ENCODE data around the gene DDI1. TPM values are rescaled to one million over a fixed set of nuclear protein-coding genes. Genes with fewer than 3 reads are reported as not detected.

The DDI1 gene
- total and polyA plus RNA-seq, 9 of the 15 experiments (the other 6 are each of a cell fraction or from before 2014, with no cell fraction given), result not detected

GRCh38 chr11:103995896-103996295, 40.5 kb upstream of the DDI1 start:
- no peak overlapping the region for H3K4me3 ChIP-seq
- H2AFZ ChIP-seq (ENCODE audit: low read depth, low read length), result no peak overlapping the region
- no peak overlapping the region for H3K27ac ChIP-seq (ENCODE audit: extremely low read depth, low read depth, low read length)
- ATAC-seq (no peak), DNase-seq (ENCODE audit: extremely low read depth in 1 of 4, low spot score in 3 of 4) (no peak), FAIRE-seq (no peak)
- H3K9ac ChIP-seq (ENCODE audit: insufficient read depth in 1 of 2, low read depth in 2 of 2, low read length in 2 of 2), result no peak overlapping the region
- H3K4me1 ChIP-seq (replicated peaks in 1 of 2; ENCODE audit: control insufficient read depth in 2 of 2, insufficient read depth in 2 of 2, low read length in 2 of 2), result no peaks in the 10 kb centered on the region
- H3K9me1 ChIP-seq (ENCODE audit: control insufficient read depth, insufficient read depth, low read length), result no peaks in the 10 kb centered on the region
- ChIA-PET POLR2A (no interaction called here), CTCF (ENCODE audit: low intra/inter-chr PET ratio) (no interaction called here)
- H4K20me1 ChIP-seq (replicated peaks; ENCODE audit: control insufficient read depth, insufficient read depth, low read length), result no peaks in the 10 kb centered on the region
- no peaks in the 10 kb centered on the region for H3K27me3 ChIP-seq (ENCODE audit: control insufficient read depth in 2 of 2, insufficient read depth in 2 of 2, low read length in 2 of 2)
- 2% methylated on average over 4 of the region's 4 CpGs for WGBS (ENCODE audit: insufficient coverage, low coverage, missing lambda C conversion rate)
- intact Hi-C loops (cut with micrococcal nuclease) (loop anchor here (5.0 kb wide), 1 partner anchor 776 kb away; no protein-coding TSS in a partner anchor), in situ Hi-C loops (cut with MboI) (no loop called here)
- H3K9me3 ChIP-seq (replicated peaks; ENCODE audit: control insufficient read depth, insufficient read depth, low read depth, low read length), result no peaks in the 10 kb centered on the region; the same call in 1 of the 2 replicates
- no peak overlapping the region for H3K4me2 ChIP-seq (ENCODE audit: insufficient read depth, low read length)
- no TSS peak for BruUV-seq (replicated peaks)
- H3K79me2 ChIP-seq (ENCODE audit: control insufficient read depth, insufficient read depth, low read length), result no peaks in the 10 kb centered on the region
- no peaks in the 10 kb centered on the region for H3K36me3 ChIP-seq (ENCODE audit: control insufficient read depth, insufficient read depth, low read length)
- TF ChIP-seq ZNF280B (CRISPR knock-in tag; IDR thresholded peaks at IDR 0.05) (no peak), KHSRP (IDR thresholded peaks at IDR 0.05) (no peak), SFPQ (IDR thresholded peaks at IDR 0.05; ENCODE audit: low read depth, low read length) (no peak), NKRF (IDR thresholded peaks at IDR 0.05; ENCODE audit: borderline replicate concordance) (no peak), KLF1 (tag; IDR thresholded peaks at IDR 0.05) (no peak), ATF7 (IDR thresholded peaks at IDR 0.05) (no peak), ZNF224 (CRISPR knock-in tag; IDR thresholded peaks at IDR 0.05) (no peak), ZNF449 (CRISPR knock-in tag; IDR thresholded peaks at IDR 0.05) (no peak), ELF1 (tag; IDR thresholded peaks at IDR 0.05) (no peak)
- TF ChIP-seq, protein P1, sequence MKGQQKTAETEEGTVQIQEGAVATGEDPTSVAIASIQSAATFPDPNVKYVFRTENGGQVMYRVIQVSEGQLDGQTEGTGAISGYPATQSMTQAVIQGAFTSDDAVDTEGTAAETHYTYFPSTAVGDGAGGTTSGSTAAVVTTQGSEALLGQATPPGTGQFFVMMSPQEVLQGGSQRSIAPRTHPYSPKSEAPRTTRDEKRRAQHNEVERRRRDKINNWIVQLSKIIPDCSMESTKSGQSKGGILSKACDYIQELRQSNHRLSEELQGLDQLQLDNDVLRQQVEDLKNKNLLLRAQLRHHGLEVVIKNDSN (CRISPR knock-in tag; IDR thresholded peaks at IDR 0.05), result no peak
